Measurements from ENCODE around the gene SMIM24. TPM values are rescaled to one million over a fixed set of nuclear protein-coding genes. Genes with fewer than 3 reads are reported as not detected.
A peak's percentile ranks its signal among the peaks of the same experiment; 100 is the strongest.

SMIM24 gene
- polyA plus RNA-seq, 2 of the 4 experiments (the other 2 are of a cell fraction): 1.0 to 1.2 TPM

GRCh38 chr19:3518255-3518654, 37.9 kb upstream of the SMIM24 start:
- CTCF ChIA-PET: interaction anchor here (1.0 to 3.2 kb wide), 4 partner anchors 12 to 68 kb away, joined by 3 to 12 read pairs (median 4); partner anchors contain the start of gene GIPC3
- FAIRE-seq: no peak
- no peak for DNase-seq (ENCODE audit: low read depth in 1 of 2, low spot score in 1 of 2)
- no peak overlapping the region for H3K27ac ChIP-seq
- ATAC-seq: no peak
- H3K9me3 ChIP-seq: no peaks in the 10 kb centered on the region
- no peak overlapping the region for H3K4me2 ChIP-seq
- H3K4me3 ChIP-seq: no peak overlapping the region
- WGBS (ENCODE audit: missing lambda C conversion rate): 84% methylated on average over 5 of the region's 10 CpGs
- TF ChIP-seq CHD4 (IDR thresholded peaks at IDR 0.05; ENCODE audit: borderline replicate concordance) (no peak), PHF8 (IDR thresholded peaks at IDR 0.05; ENCODE audit: borderline replicate concordance, low read depth) (no peak)
- POLR2A ChIA-PET: no interaction called here
- H3K4me1 ChIP-seq: peaks cover 13% of the 10 kb centered on the region; the same call in 2 of the 3 replicates

- 91% methylated on average over 2 of the region's 2 CpGs for WGBS (ENCODE audit: missing lambda C conversion rate)
Measured at GRCh38 chr19:3517638-3518037, 37.3 kb upstream of the SMIM24 start.

GRCh38 chr19:3516675-3517207, 36.4 kb upstream of the SMIM24 start:
- H3K9me3 ChIP-seq: no peaks in the 10 kb centered on the region
- FAIRE-seq: no peak
- no peak overlapping the region; a peak in 1 of 6 replicates for H3K27ac ChIP-seq
- peaks cover 13% of the 10 kb centered on the region; the same call in 2 of the 3 replicates for H3K4me1 ChIP-seq
- POLR2A ChIA-PET: no interaction called here
- no peak overlapping the region for H3K4me2 ChIP-seq
- ATAC-seq: no peak; a peak in 1 of 6 replicates
- 57% methylated on average over 8 of the region's 15 CpGs for WGBS (ENCODE audit: missing lambda C conversion rate)
- H3K4me3 ChIP-seq: no peak overlapping the region
- CTCF ChIA-PET: interaction anchor here (0.6 to 3.2 kb wide), 6 partner anchors 10 to 208 kb away, joined by 3 to 12 read pairs (median 3); no protein-coding TSS in a partner anchor
- TF ChIP-seq TP53 (CRISPR knock-in tag; IDR thresholded peaks at IDR 0.05): no peak
- TF ChIP-seq HOXB13 (CRISPR knock-in tag; IDR thresholded peaks at IDR 0.05; ENCODE audit: low read depth): no peak
- no peak for TF ChIP-seq HDAC2 (IDR thresholded peaks at IDR 0.05)
- TF ChIP-seq CHD4 (IDR thresholded peaks at IDR 0.05; ENCODE audit: borderline replicate concordance): no peak
- no peak for TF ChIP-seq BHLHE40 (IDR thresholded peaks at IDR 0.05; ENCODE audit: low read depth, low read length)
- TF ChIP-seq NFE2L2 (conservative IDR thresholded peaks at IDR 0.05; ENCODE audit: low read length): no peak
- no peak for TF ChIP-seq ZC3H11A (IDR thresholded peaks at IDR 0.05)
- no peak for TF ChIP-seq EHMT2 (IDR thresholded peaks at IDR 0.05; ENCODE audit: low read depth)
- TF ChIP-seq MYC (IDR thresholded peaks at IDR 0.05; ENCODE audit: borderline replicate concordance, low read length): no peak
- no peak for TF ChIP-seq CHD2 (IDR thresholded peaks at IDR 0.05; ENCODE audit: low read length, partially characterized antibody)
- TF ChIP-seq ZSCAN20 (CRISPR knock-in tag; IDR thresholded peaks at IDR 0.05): no peak
- TF ChIP-seq RAD21 (conservative IDR thresholded peaks at IDR 0.05 in 1 of 2, IDR thresholded peaks at IDR 0.05 in 1 of 2): no peak
- no peak for TF ChIP-seq POLR2AphosphoS2 (conservative IDR thresholded peaks at IDR 0.05; ENCODE audit: low read length)
- no peak for TF ChIP-seq HES2 (IDR thresholded peaks at IDR 0.05)
- no peak for DNase-seq (ENCODE audit: low read depth in 1 of 2, low spot score in 1 of 2)

More at GRCh38 chr19:3517638-3518037, 37.3 kb upstream of the SMIM24 start:
- H3K4me1 ChIP-seq: peaks cover 13% of the 10 kb centered on the region; the same call in 2 of the 3 replicates
- H3K27ac ChIP-seq: no peak overlapping the region
- TF ChIP-seq FOSB (CRISPR knock-in tag; IDR thresholded peaks at IDR 0.05) (no peak), POLR2A (IDR thresholded peaks at IDR 0.05; ENCODE audit: low read length) (no peak), CEBPB (IDR thresholded peaks at IDR 0.05) (no peak), BCL3 (IDR thresholded peaks at IDR 0.05) (no peak), CBX8 (IDR thresholded peaks at IDR 0.05) (no peak), HOXB13 (CRISPR knock-in tag; IDR thresholded peaks at IDR 0.05; ENCODE audit: low read depth) (no peak), ATOH8 (CRISPR knock-in tag; IDR thresholded peaks at IDR 0.05; ENCODE audit: low read depth) (no peak)
- no peaks in the 10 kb centered on the region for H3K9me3 ChIP-seq
- FAIRE-seq (no peak), ATAC-seq (no peak), DNase-seq (ENCODE audit: low read depth in 1 of 2, low spot score in 1 of 2) (no peak)
- ChIA-PET POLR2A (interaction anchor here (0.6 kb wide), 1 partner anchor 478 kb away, joined by 3 read pairs; no protein-coding TSS in a partner anchor), CTCF (interaction anchor here (1.0 to 3.2 kb wide), 5 partner anchors 11 to 68 kb away, joined by 3 to 12 read pairs (median 3); partner anchors contain the start of gene GIPC3)
- 0 out of 3 replicates have a peak overlapping the region, but pooled peaks have one; percentile 2 for H3K4me2 ChIP-seq
- H3K4me3 ChIP-seq: no peak overlapping the region

Measured in A549 (cell line).